Measurements from ENCODE around the gene OR10Z1.

DNA sequence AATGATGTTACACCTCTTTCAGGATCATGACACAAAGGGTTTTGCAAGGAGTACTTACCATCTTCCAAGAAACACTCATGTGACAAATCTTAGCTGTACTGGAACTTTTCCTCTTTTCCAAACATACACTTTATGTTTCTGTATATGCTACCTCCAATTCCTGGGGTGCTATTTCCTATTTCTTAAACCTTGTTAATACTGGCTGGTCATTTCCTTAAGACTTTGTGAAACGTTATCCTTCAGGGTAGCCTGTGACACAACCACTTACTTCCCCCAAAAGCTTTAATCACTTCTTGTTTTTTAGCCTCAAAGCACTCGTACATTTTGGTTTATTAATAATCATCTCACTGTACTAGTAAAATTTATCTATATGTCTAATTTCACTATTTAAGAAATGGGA lies 39.4 kb downstream of the OR10Z1 start:
- no peak for TF ChIP-seq CTCF (IDR thresholded peaks at IDR 0.05)
- TF ChIP-seq POLR2AphosphoS5 (IDR thresholded peaks at IDR 0.05), result no peak

All from stomach (tissue), 4 donors.